ENCODE results near the gene CD40. TPM values are rescaled to one million over a fixed set of nuclear protein-coding genes. Genes with fewer than 3 reads are reported as not detected.

Gene CD40
- total and polyA plus RNA-seq, 2 of the 4 experiments (the other 2 are of a cell fraction), result 0.36 to 0.92 TPM

GRCh38 chr20:46119547-46119946, 1.4 kb downstream of the CD40 start:
- Histone ChIP-seq H3K56ac (ENCODE audit: extremely low read depth, insufficient read depth, low read length) (no peak overlapping the region), H2BK120ac (ENCODE audit: low read depth, low read length) (no peak overlapping the region), H3K79me1 (ENCODE audit: low read depth in 1 of 2, low read length in 2 of 2) (no peaks in the 10 kb centered on the region), H3K9me3 (ENCODE audit: control insufficient read depth, insufficient read depth, low read length) (no peaks in the 10 kb centered on the region), H4K5ac (ENCODE audit: low read depth, low read length) (no peak overlapping the region), H3K27me3 (ENCODE audit: control insufficient read depth, insufficient read depth, low read length) (peaks cover 13% of the 10 kb centered on the region), H3K4me1 (ENCODE audit: control insufficient read depth, insufficient read depth, low read length) (no peaks in the 10 kb centered on the region), H3K27ac (ENCODE audit: insufficient read depth, low read length) (no peak overlapping the region), H2AK9ac (replicated peaks; ENCODE audit: low read depth, low read length, poor library complexity) (no peak overlapping the region), H3K18ac (ENCODE audit: low read depth, low read length) (no peak overlapping the region), H3K9me1 (ENCODE audit: insufficient read depth, low read length) (no peaks in the 10 kb centered on the region), H3K4ac (ENCODE audit: low read depth, low read length) (no peak overlapping the region), H3K36me3 (ENCODE audit: control insufficient read depth, insufficient read depth, low read length) (no peaks in the 10 kb centered on the region), H4K8ac (ENCODE audit: low read depth in 2 of 2, low read length in 2 of 2) (no peak overlapping the region), H3K14ac (replicated peaks; ENCODE audit: low read depth, low read length) (no peak overlapping the region), H3K4me3 (ENCODE audit: insufficient read depth, low read depth, low read length) (no peak overlapping the region), H4K20me1 (ENCODE audit: insufficient read depth, low read length) (no peaks in the 10 kb centered on the region), H2BK5ac (ENCODE audit: low read depth, low read length, poor library complexity, severe bottlenecking) (no peak overlapping the region), H2BK20ac (ENCODE audit: low read depth, low read length) (no peak overlapping the region), H2AFZ (replicated peaks; ENCODE audit: low read length, poor library complexity) (no peak overlapping the region), H2BK15ac (ENCODE audit: low read depth, low read length) (no peak overlapping the region), H3K4me2 (ENCODE audit: low read depth, low read length) (no peak overlapping the region), H2AK5ac (ENCODE audit: low read depth, low read length) (no peak overlapping the region), H4K91ac (ENCODE audit: insufficient read depth, low read depth, low read length) (no peak overlapping the region), H3K23ac (ENCODE audit: low read depth, low read length) (no peak overlapping the region), H3K9ac (ENCODE audit: low read depth, low read length) (no peak overlapping the region)
- dilution Hi-C loops (cut with HindIII; ENCODE audit: low sequenced_read_pairs, unreplicated experiment), result no loop called here
- CTCF ChIA-PET, result no interaction called here
- ATAC-seq (ENCODE audit: low read depth) (no peak), DNase-seq (no peak)
- in situ Hi-C loops (cut with MboI; ENCODE audit: low sequenced_read_pairs), result no loop called here
- no TSS peak for BruUV-seq (replicated peaks)
- POLR2A ChIA-PET (ENCODE audit: unreplicated experiment), result no interaction called here
- no peak for TF ChIP-seq NFE2L2 (IDR thresholded peaks at IDR 0.05; ENCODE audit: low read depth, low read length)
- TF ChIP-seq RCOR1 (IDR thresholded peaks at IDR 0.05; ENCODE audit: insufficient replicate concordance, low read length), result no peak
- TF ChIP-seq RFX5 (IDR thresholded peaks at IDR 0.05; ENCODE audit: low read depth, low read length), result no peak
- TF ChIP-seq, protein P1, sequence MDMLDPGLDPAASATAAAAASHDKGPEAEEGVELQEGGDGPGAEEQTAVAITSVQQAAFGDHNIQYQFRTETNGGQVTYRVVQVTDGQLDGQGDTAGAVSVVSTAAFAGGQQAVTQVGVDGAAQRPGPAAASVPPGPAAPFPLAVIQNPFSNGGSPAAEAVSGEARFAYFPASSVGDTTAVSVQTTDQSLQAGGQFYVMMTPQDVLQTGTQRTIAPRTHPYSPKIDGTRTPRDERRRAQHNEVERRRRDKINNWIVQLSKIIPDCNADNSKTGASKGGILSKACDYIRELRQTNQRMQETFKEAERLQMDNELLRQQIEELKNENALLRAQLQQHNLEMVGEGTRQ (IDR thresholded peaks at IDR 0.05; ENCODE audit: low read depth, low read length), result no peak
- TF ChIP-seq CEBPB (IDR thresholded peaks at IDR 0.05; ENCODE audit: low read depth, low read length), result no peak
- TF ChIP-seq RAD21 (IDR thresholded peaks at IDR 0.05; ENCODE audit: low read length), result no peak
- no peak for TF ChIP-seq MAFK (IDR thresholded peaks at IDR 0.05; ENCODE audit: low read depth, low read length)
- no peak for TF ChIP-seq CHD1 (IDR thresholded peaks at IDR 0.05; ENCODE audit: low read depth, low read length)
- TF ChIP-seq BHLHE40 (IDR thresholded peaks at IDR 0.05; ENCODE audit: low read depth, low read length), result no peak
- TF ChIP-seq FOS (IDR thresholded peaks at IDR 0.05; ENCODE audit: low read depth, low read length), result no peak
- no peak for TF ChIP-seq MAZ (IDR thresholded peaks at IDR 0.05; ENCODE audit: borderline replicate concordance, low read depth, low read length)
- WGBS, 2 experiments (ENCODE audit: extremely low coverage in 2 of 2, insufficient read length in 1 of 2), result no CpG with 5 or more reads among the region's 2 CpGs
- intact Hi-C loops (cut with micrococcal nuclease), result no loop called here

Data from IMR-90 (cell line).